ENCODE measurements around the gene CCDC39. TPM values are rescaled to one million over a fixed set of nuclear protein-coding genes. Genes with fewer than 3 reads are reported as not detected.
"Not testable (repeated sequence)": the region's sequence is repeated elsewhere in the genome, so short reads cannot be mapped to it uniquely, and the experiment has no call there.

The CCDC39 gene
- total RNA-seq, 6 experiments from 2014 or later, result not detected

DNA sequence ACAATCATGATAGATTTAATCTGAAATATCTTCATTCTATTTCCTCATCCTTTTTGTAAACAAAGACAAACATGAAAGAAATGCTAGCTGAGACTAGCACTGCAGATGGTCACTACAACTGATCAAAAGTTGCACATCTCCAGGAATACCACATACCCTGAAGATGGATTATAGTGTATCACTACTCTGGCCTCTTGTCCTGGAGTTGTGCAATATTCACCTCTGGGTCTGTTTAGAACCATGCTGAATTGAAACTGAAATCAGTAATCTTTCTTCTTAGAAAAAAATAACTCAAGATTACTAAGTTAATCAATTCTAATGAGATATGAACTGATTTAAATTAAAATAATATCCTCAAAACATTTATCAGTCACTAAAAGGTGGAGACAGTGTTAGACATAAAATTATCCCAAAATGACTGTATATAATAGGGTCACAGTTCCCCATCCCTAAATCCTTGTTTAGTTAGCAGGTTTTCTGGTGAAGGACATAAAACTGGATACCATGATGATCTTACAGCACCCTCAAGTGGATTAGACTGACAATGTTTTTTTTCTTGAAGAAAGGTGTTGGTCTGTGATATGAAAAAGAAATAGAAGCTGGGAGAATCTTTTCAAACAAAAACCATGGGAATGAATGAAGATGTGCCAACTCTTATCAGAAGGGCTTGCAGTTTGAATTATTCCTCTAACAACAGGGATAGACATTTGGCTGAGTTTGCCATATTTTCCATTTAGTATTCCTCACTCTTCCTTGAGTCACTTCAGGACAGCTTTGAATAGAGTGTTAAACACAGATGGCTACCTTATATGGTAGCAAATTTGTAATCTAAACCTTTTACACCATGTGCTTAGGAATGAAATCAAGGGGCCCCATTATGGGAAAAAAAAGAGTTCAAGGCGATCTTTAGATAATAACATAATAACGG is 84.4 kb downstream of the CCDC39 start:
- Mint-ChIP-seq H3K36me3 (ENCODE audit: low read depth) (no peaks in the 10 kb centered on the region), H3K27ac (peak overlapping the region; percentile 35), H3K9me3 (no peaks in the 10 kb centered on the region), H3K4me1 (ENCODE audit: low read depth) (peaks cover 19% of the 10 kb centered on the region), H3K4me3 (no peak overlapping the region), H3K27me3 (ENCODE audit: insufficient read depth) (no peaks in the 10 kb centered on the region)
- DNase-seq, result peak; percentile 59
- TF ChIP-seq, protein P1, sequence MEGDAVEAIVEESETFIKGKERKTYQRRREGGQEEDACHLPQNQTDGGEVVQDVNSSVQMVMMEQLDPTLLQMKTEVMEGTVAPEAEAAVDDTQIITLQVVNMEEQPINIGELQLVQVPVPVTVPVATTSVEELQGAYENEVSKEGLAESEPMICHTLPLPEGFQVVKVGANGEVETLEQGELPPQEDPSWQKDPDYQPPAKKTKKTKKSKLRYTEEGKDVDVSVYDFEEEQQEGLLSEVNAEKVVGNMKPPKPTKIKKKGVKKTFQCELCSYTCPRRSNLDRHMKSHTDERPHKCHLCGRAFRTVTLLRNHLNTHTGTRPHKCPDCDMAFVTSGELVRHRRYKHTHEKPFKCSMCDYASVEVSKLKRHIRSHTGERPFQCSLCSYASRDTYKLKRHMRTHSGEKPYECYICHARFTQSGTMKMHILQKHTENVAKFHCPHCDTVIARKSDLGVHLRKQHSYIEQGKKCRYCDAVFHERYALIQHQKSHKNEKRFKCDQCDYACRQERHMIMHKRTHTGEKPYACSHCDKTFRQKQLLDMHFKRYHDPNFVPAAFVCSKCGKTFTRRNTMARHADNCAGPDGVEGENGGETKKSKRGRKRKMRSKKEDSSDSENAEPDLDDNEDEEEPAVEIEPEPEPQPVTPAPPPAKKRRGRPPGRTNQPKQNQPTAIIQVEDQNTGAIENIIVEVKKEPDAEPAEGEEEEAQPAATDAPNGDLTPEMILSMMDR (IDR thresholded peaks at IDR 0.05), result peak; percentile 85

DNA sequence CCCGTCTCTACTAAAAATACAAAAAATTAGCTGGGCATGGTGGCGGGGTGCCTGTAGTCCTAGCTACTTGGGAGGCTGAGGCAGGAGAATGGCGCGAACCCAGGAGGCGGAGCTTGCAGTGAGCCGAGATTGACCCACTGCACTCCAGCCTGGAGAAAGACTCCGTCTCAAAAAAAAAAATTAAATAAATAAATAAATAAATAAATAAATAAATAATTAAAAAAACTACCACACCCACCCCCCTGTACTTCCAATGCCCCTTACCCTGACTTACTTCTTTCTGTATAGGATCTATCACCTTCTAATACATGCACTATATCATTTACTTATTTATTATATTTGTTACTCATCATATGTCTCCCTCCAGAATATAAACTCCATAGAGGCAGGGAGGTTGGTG is 85.7 kb downstream of the CCDC39 start:
- H3K27me3 Mint-ChIP-seq (ENCODE audit: insufficient read depth); H3K9me3 Mint-ChIP-seq; H3K27ac Mint-ChIP-seq; H3K4me3 Mint-ChIP-seq; H3K36me3 Mint-ChIP-seq (ENCODE audit: low read depth); DNase-seq: not testable (repeated sequence)
- peaks cover 19% of the 10 kb centered on the region for H3K4me1 Mint-ChIP-seq (ENCODE audit: low read depth)

DNA sequence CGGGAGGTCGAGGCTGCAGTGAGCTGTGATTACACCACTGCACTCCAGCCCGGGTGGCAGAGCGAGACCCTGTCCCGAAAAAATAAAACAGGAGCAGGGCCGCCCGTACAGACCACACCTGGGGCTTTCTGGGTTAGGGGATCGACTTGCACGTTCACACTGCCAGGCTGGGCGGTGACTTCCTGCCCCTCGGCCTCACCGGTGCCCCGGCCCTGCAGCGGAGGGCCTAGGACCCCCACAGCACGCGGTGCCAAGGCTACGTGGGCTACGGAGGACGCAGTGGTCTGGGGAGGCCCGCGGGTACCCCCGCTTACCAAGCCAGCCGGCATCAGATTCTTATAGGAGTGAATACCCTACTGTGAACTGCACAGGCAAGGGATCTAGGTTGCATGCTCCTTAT is 88.9 kb downstream of the CCDC39 start:
- DNase-seq, result no peak
- Mint-ChIP-seq H3K27me3 (ENCODE audit: insufficient read depth) (no peaks in the 10 kb centered on the region), H3K4me1 (ENCODE audit: low read depth) (peaks cover 21% of the 10 kb centered on the region), H3K36me3 (ENCODE audit: low read depth) (0 out of 2 replicates have a peak, but pooled peaks cover 5% of the 10 kb centered on the region), H3K27ac (no peak overlapping the region), H3K4me3 (no peak overlapping the region), H3K9me3 (no peaks in the 10 kb centered on the region)
- TF ChIP-seq, protein P1 (IDR thresholded peaks at IDR 0.05), result no peak

DNA sequence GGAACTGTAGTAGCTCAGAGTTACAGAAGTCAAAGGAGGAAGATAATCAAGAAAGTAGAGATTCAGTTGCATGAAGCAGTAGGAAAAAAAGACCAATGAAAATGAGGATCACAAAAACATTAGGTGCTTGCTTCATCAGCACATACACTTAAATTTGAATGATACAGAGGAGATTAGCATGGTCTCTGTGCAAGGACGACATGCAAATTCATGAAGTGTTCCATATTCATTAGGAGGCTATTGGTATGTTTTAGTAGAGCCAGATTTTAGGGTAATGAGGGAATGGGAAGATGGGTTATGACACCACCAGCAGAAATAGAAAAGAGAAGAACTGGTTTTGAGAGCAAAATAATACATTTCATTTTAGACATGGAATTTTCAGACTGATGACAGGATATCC is 98.4 kb downstream of the CCDC39 start:
- Mint-ChIP-seq H3K4me1 (ENCODE audit: low read depth) (peaks cover 6% of the 10 kb centered on the region; the same call in 1 of the 2 replicates), H3K27me3 (ENCODE audit: insufficient read depth) (no peaks in the 10 kb centered on the region), H3K4me3 (no peak overlapping the region), H3K27ac (no peak overlapping the region), H3K9me3 (no peaks in the 10 kb centered on the region), H3K36me3 (ENCODE audit: low read depth) (no peaks in the 10 kb centered on the region)
- no peak for DNase-seq
- TF ChIP-seq, protein P1 (IDR thresholded peaks at IDR 0.05), result no peak

DNA sequence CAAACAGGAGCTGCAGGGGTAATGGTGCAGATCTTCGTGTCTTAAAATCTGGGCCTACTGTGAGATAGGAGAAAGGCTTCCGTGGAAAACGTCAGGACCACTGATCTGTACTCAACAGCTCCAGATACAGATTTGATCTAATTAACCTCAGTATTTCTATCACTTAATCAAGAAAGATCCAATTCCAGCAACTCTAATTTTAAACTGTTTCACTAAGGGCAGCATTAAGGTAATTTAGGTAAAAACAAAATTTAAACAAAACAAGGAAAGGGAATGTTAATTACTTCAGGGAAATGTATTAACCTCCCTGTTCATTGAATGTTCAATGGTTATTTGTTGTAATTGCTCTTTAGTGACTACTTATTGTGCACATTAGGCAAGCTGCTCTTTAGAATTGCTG is 103.7 kb downstream of the CCDC39 start:
- Mint-ChIP-seq H3K4me3 (no peak overlapping the region), H3K27me3 (ENCODE audit: insufficient read depth) (no peaks in the 10 kb centered on the region), H3K9me3 (no peaks in the 10 kb centered on the region), H3K36me3 (ENCODE audit: low read depth) (no peaks in the 10 kb centered on the region), H3K27ac (no peak overlapping the region), H3K4me1 (ENCODE audit: low read depth) (peaks cover 6% of the 10 kb centered on the region; the same call in 1 of the 2 replicates)
- DNase-seq, result no peak
- TF ChIP-seq, protein P1 (IDR thresholded peaks at IDR 0.05), result no peak

All from HFFc6 (cell line).